ENCODE results near the gene SOAT1.
"Not testable (repeated sequence)": the region's sequence is repeated elsewhere in the genome, so short reads cannot be mapped to it uniquely, and the experiment has no call there.

Gene SOAT1

DNA sequence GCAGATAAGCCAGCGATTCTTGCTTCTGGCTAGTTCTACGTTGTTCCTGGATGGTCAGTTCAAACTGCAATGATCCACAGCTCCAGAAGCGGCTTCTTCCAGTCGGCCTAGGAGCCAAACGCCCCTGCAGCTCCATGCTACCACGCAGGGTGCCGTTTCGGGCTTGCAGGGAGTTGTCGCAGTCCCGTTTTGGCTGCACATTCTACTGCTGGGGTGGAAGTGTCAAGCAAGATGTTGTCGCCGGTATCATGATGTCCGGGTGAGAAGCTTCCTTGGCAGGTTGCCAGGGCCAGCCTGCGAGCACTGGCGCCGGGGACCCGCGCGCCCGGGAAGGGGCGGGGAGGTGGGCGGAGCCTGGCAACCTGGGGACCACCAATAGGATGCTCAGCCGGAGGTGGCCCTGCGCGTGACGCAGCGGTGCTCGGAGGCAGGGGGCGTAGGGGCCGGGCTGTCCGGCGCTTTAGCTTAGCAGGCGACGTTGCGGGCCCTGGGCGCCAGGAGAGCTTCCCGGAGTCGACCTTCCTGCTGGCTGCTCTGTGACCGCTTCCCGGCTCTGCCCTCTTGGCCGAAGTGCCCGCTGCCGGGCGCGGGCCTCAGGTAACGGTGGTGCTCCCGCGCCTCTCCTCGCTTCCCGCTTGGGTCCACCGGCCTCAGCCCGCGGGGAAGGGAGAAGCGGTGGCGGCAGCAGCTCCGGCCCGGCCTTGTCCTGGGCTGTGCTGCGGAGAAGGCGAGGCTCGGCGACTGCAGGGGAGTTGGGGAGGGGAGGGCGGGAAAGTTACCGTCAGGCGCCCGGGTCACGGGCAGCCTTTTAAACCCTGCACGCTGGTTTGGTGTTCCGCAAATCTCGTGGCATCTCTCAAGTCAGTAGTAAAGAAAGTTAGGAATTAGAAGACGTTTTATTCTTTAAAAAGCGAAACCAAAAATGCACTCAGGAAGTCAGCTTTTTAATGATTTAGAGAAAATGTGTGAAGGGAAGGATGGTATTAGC lies at the start of gene SOAT1:
Gene SOAT1 (plus strand): TSS at position 458 of the 988 bp plus-strand sequence. CDS start 8,888 bp downstream, outside the sequence.
- TF ChIP-seq, protein P1, sequence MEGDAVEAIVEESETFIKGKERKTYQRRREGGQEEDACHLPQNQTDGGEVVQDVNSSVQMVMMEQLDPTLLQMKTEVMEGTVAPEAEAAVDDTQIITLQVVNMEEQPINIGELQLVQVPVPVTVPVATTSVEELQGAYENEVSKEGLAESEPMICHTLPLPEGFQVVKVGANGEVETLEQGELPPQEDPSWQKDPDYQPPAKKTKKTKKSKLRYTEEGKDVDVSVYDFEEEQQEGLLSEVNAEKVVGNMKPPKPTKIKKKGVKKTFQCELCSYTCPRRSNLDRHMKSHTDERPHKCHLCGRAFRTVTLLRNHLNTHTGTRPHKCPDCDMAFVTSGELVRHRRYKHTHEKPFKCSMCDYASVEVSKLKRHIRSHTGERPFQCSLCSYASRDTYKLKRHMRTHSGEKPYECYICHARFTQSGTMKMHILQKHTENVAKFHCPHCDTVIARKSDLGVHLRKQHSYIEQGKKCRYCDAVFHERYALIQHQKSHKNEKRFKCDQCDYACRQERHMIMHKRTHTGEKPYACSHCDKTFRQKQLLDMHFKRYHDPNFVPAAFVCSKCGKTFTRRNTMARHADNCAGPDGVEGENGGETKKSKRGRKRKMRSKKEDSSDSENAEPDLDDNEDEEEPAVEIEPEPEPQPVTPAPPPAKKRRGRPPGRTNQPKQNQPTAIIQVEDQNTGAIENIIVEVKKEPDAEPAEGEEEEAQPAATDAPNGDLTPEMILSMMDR (IDR thresholded peaks at IDR 0.05; ENCODE audit: insufficient read depth, low read depth, low read length, missing control alignments) = no peak
- peak; percentile 79 for DNase-seq (ENCODE audit: low read depth)
- H3K4me3 ChIP-seq (ENCODE audit: low read length) = peak within 1 kb of the TSS; percentile 63

DNA sequence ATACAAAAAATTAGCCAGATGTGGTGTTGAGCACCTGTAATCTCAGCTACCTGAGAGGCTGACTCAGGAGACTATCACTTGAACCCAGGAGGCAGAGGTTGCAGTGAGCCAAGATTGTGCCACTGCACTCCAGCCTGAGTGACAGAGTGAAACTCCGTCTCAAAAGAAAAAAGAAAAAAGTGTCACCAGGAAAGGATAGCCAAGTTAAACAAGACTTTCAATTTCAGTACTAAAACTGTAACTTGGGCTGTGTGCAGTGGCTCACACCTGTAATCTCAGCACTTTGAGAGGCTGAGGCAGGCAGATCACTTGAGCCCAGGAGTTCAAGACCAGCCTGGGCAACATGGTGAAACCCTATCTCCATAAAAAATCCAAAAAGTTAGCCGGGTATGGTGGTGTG lies 48.2 kb upstream of the SOAT1 start:
- DNase-seq (ENCODE audit: low read depth); H3K4me3 ChIP-seq (ENCODE audit: low read length): not testable (repeated sequence)

DNA sequence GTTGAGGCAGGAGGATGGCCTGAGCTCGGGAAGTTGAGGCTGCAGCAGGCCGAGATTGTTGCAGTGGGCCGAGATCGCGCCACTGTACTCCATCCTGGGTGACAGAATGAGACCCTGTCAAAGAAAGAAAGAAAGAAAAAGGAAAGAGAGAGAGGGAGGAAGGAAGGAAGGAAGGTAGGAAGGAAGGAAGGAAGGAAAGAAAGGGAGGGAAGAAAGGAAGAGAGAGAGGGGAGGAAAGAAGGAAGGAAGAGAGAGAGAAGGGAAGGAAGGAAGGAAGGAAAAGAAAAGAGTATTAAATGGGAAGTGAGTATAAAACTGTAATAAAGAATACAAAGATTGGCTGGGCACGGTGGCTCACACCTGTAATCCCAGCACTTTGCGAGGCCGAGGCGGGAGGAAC lies 45.7 kb upstream of the SOAT1 start:
- no peak overlapping the region for H3K4me3 ChIP-seq (ENCODE audit: low read length)
- TF ChIP-seq, protein P1 (IDR thresholded peaks at IDR 0.05; ENCODE audit: insufficient read depth, low read depth, low read length, missing control alignments) = no peak
- DNase-seq (ENCODE audit: low read depth) = no peak

DNA sequence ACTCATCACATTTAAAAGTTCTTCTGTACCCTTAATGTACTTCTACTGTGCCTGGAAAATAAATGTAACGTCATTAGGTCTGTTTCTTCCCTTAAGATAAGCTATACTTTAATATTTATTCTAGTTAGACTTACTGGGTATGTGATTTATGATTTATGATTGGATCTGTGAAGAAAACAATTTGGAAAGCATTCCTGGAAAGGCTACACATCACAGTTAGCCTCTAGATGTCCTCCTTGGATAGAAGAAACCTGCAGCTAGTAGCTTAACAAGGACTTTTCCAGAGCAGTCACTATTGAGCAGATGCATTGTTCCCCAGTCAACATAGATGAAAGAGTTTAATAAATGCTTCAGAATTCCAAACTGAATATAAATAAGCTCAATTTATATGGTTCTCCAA lies 41.9 kb upstream of the SOAT1 start:
- DNase-seq (ENCODE audit: low read depth) = peak; percentile 58
- TF ChIP-seq, protein P1 (IDR thresholded peaks at IDR 0.05; ENCODE audit: insufficient read depth, low read depth, low read length, missing control alignments) = peak; percentile 59
- H3K4me3 ChIP-seq (ENCODE audit: low read length) = no peak overlapping the region

DNA sequence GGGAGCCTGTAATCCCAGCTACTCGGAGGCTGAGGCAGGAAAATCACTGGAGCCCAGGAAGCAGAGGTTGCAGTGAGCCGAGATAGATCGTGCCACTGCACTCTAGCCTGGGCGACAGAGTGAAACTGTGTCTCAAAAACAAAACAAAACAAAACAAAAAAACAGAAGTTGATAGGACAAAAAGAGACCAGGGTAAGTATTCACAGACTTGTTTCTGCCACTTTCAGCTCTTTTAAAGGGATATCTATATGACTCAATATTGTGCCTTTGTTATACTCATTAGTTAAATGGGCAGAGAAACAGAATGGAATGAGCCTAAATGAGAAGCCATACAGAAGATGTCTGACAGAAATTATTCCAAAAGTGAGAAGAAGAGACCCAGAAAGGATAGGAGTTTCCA lies 41.0 kb upstream of the SOAT1 start:
- TF ChIP-seq, protein P1 (IDR thresholded peaks at IDR 0.05; ENCODE audit: insufficient read depth, low read depth, low read length, missing control alignments) = no peak
- no peak overlapping the region for H3K4me3 ChIP-seq (ENCODE audit: low read length)
- DNase-seq (ENCODE audit: low read depth) = no peak

DNA sequence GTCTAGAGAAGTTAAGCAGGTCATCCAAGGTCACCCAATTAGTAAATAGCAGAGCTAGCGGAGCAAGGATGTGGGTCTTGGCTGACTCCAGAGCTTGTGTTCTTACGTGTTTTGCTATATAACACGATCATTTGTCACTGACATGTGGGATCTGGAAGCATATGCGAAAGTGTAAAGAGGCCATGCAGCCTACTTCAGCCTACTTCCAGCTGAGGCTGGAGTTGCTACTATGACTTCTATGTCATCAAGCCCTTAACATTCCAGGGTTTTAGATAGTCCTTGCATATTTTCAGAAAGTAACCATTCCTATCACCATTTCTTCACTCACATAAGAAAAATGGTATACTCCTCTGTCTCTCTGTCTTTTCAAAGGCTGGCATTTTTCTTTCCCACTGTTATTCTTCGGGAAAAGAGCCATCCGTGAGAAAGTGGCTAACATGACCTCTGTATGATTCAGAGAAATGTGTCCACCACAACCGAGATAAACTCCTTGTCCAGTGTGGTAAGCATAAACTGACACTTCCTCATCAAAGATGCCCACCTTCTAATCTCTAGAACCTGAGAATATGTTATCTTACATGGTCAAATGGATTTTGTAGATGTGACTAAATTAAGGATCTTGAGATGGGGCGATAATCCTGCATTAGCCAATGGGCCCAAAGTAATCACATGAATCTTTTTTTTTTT lies 40.2 kb upstream of the SOAT1 start:
- TF ChIP-seq, protein P1 (IDR thresholded peaks at IDR 0.05; ENCODE audit: insufficient read depth, low read depth, low read length, missing control alignments) = no peak
- H3K4me3 ChIP-seq (ENCODE audit: low read length) = no peak overlapping the region
- no peak for DNase-seq (ENCODE audit: low read depth)

DNA sequence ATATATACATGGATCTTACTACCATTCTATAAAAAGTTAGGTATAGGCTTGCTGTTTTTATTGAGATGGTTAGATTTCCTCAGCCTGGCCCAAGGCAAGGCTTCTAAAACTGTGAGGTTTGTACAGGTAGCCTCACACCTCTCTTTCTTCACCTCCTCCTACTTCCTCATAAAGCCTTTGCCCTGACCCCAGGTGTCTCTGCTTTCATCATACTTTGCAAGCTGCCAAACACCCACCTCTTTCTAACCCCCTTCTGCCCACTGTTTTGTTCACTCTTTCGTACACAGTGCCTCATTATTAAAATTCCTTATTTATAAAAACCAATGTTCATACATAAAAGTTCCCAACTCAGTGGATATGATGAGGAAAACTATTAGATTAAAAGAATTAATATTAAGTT lies 31.4 kb upstream of the SOAT1 start:
- no peak overlapping the region for H3K4me3 ChIP-seq (ENCODE audit: low read length)
- TF ChIP-seq, protein P1 (IDR thresholded peaks at IDR 0.05; ENCODE audit: insufficient read depth, low read depth, low read length, missing control alignments) = no peak

More for the DNA sequence above, 31.4 kb upstream of the SOAT1 start:
- DNase-seq (ENCODE audit: low read depth) = no peak
